Trophoblast cell (in vitro differentiated cells and primary cell): ENCODE results near the gene OR4M2.
"Not testable (repeated sequence)": the region's sequence is repeated elsewhere in the genome, so short reads cannot be mapped to it uniquely, and the experiment has no call there.

Experiments
- DNase-seq, 2 donors: peaks; one replicate each; pipeline ENCODE4 v3.0.0-alpha.2; 2016
- H2AFZ ChIP-seq: 2 replicates; pipeline ENCODE4 v1.6.1; 2013; ENCODE audit warnings: low read length, moderate library complexity, mild to moderate bottlenecking; ENCODE audit not compliant: insufficient read depth, poor library complexity
- H2AK5ac ChIP-seq: 2 replicates; pipeline ENCODE4 v1.6.1; 2013; ENCODE audit warnings: mild to moderate bottlenecking, low read length
- H2BK120ac ChIP-seq: 2 replicates; pipeline ENCODE4 v1.6.1; 2013; ENCODE audit warnings: low read length, mild to moderate bottlenecking, moderate library complexity; ENCODE audit not compliant: insufficient read depth, poor library complexity
- H2BK12ac ChIP-seq: 2 replicates; pipeline ENCODE4 v1.6.1; 2013; ENCODE audit warnings: mild to moderate bottlenecking, low read length, moderate library complexity
- H2BK5ac ChIP-seq: 2 replicates; pipeline ENCODE4 v1.6.1; 2013; ENCODE audit warnings: low read length, low read depth, moderate library complexity, mild to moderate bottlenecking; ENCODE audit not compliant: poor library complexity
- H3K14ac ChIP-seq: 2 replicates; pipeline ENCODE4 v1.6.1; 2013; ENCODE audit warnings: mild to moderate bottlenecking, low read length
- H3K18ac ChIP-seq: 2 replicates; pipeline ENCODE4 v1.6.1; 2013; ENCODE audit warnings: mild to moderate bottlenecking, low read length
- H3K23ac ChIP-seq: 2 replicates; pipeline ENCODE4 v1.6.1; 2013; ENCODE audit warnings: low read length
- H3K27ac ChIP-seq: 2 replicates; pipeline ENCODE4 v1.5.1; 2013; ENCODE audit warnings: low read depth, mild to moderate bottlenecking, inconsistent platforms, low read length, moderate library complexity
- H3K27me3 ChIP-seq: 2 replicates; pipeline ENCODE4 v1.6.1; 2013; ENCODE audit warnings: inconsistent platforms, mild to moderate bottlenecking, low read length, moderate library complexity; ENCODE audit not compliant: insufficient read depth
- H3K36me3 ChIP-seq, 2 experiments: 1 replicate in 1 of 2; 2 replicates in 1 of 2; pipeline ENCODE4 v1.6.1; 2013; ENCODE audit warnings: low read length in 2 of 2, mild to moderate bottlenecking in 2 of 2, moderate library complexity in 1 of 2; ENCODE audit not compliant: insufficient read depth in 2 of 2, control insufficient read depth in 1 of 2
- H3K4ac ChIP-seq: 2 replicates; pipeline ENCODE4 v1.6.1; 2013; ENCODE audit warnings: low read depth, mild to moderate bottlenecking, low read length, moderate library complexity
- H3K4me1 ChIP-seq, 2 experiments: 1 replicate in 1 of 2; 2 replicates in 1 of 2; pipeline ENCODE4 v1.6.1; 2013; ENCODE audit warnings: low read length in 2 of 2, mild to moderate bottlenecking in 2 of 2, moderate library complexity in 1 of 2; ENCODE audit not compliant: insufficient read depth in 2 of 2, control insufficient read depth in 1 of 2
- H3K4me2 ChIP-seq: 2 replicates; pipeline ENCODE4 v1.6.1; 2013; ENCODE audit warnings: inconsistent platforms, mild to moderate bottlenecking, low read length, moderate library complexity
- H3K4me3 ChIP-seq: 2 replicates; pipeline ENCODE4 v1.5.1; 2013; ENCODE audit warnings: mild to moderate bottlenecking, low read depth, low read length, inconsistent platforms
- H3K79me1 ChIP-seq: one replicate; pipeline ENCODE4 v1.6.1; 2013; ENCODE audit warnings: low read length
- H3K79me2 ChIP-seq: 2 replicates; pipeline ENCODE4 v1.6.1; 2013; ENCODE audit warnings: low read length, mild to moderate bottlenecking; ENCODE audit not compliant: control insufficient read depth, insufficient read depth, poor library complexity
- H3K9ac ChIP-seq: 2 replicates; pipeline ENCODE4 v1.6.1; 2013; ENCODE audit warnings: mild to moderate bottlenecking, low read length
- H3K9me3 ChIP-seq: 2 replicates; pipeline ENCODE4 v1.6.1; 2013; ENCODE audit warnings: low read depth, mild to moderate bottlenecking, control low read depth, inconsistent platforms, low read length; ENCODE audit not compliant: insufficient read depth
- H4K12ac ChIP-seq: 2 replicates; pipeline ENCODE4 v1.6.1; 2013; ENCODE audit warnings: low read depth, mild to moderate bottlenecking, low read length, moderate library complexity
- H4K8ac ChIP-seq: 2 replicates; pipeline ENCODE4 v1.6.1; 2013; ENCODE audit warnings: low read depth, mild to moderate bottlenecking, low read length, moderate library complexity
- H4K91ac ChIP-seq: one replicate; pipeline ENCODE4 v1.6.1; 2013; ENCODE audit warnings: low read depth, mild to moderate bottlenecking, low read length, moderate library complexity
- WGBS: extraction: QIAGEN DNeasy Blood & Tissue Kit; methylation state at CpG from one replicate; pipeline ENCODE4 v1.1.7; 2013; ENCODE audit warnings: missing lambda C conversion rate; ENCODE audit not compliant: insufficient read length, insufficient coverage; ENCODE audit errors: extremely low coverage; 5-methylcytosine and 5-hydroxymethylcytosine counted together

The OR4M2 gene

DNA sequence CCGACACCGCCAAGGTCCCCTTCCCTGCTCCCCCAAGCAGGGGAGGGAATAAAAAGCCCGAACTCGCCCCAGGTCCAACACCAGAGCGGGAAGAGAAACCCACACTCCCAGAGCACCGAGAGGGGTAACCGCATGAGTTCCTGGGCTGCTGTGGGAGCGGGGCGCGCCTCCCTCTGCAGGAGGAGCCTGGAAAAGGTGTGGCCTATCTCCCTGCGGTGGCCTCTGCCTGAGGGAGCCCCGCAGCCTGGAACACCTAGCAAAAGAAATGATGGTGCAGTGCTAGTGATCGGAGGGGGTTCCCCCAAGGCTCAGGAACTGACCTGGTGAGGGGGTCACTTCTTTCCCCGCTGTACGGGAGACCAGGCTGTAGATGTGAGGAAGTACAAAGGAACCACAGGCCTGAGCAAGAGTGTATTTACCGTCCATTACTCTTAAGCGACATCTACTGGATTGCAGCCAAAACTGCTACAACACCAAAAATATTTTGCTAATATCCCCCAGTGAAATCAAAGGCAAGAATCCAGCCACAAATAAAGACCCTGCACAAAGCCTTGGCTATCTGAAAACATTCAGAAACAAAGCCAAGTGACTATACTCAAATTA is 19.1 kb downstream of the OR4M2 start:
- not testable (repeated sequence) for H3K9me3 ChIP-seq, H3K27ac ChIP-seq, H2AFZ ChIP-seq, H2BK12ac ChIP-seq, H3K4me1 ChIP-seq, H2AK5ac ChIP-seq, H3K4me2 ChIP-seq, H3K27me3 ChIP-seq, H2BK120ac ChIP-seq, H3K36me3 ChIP-seq, H4K12ac ChIP-seq, H2BK5ac ChIP-seq, H3K18ac ChIP-seq, H4K8ac ChIP-seq, H3K4ac ChIP-seq, DNase-seq, H3K79me1 ChIP-seq, H3K9ac ChIP-seq, H3K79me2 ChIP-seq, H3K14ac ChIP-seq, H4K91ac ChIP-seq, H3K4me3 ChIP-seq, H3K23ac ChIP-seq
- WGBS = no CpG with 5 or more reads among the region's 17 CpGs

DNA sequence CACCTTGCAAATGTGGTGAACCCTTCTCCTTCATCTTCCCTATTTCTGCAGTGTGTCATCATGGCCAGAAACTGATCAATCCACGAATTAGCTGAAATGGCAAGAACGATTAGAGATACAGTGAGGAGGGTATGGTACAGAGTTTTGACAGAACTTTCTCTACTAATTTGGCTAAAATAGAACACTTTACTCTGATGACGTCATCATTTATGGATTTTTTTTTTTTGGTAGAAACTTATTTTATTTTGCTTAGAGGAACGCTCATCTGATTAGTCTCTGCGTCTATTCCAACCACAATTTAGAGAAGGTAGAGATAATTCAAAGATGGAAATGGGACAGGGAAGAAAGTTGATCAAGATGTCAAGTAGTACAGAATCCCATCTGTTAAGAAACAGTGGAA is 41.7 kb downstream of the OR4M2 start:
- H3K9ac ChIP-seq, DNase-seq, H4K8ac ChIP-seq, H3K4me3 ChIP-seq, H3K79me2 ChIP-seq, H3K9me3 ChIP-seq, H3K14ac ChIP-seq, H3K4me1 ChIP-seq, H4K91ac ChIP-seq, H3K27ac ChIP-seq, H2BK5ac ChIP-seq, H3K36me3 ChIP-seq, H2AFZ ChIP-seq, H3K79me1 ChIP-seq, H2AK5ac ChIP-seq, H4K12ac ChIP-seq, H3K18ac ChIP-seq, H3K23ac ChIP-seq, H3K4ac ChIP-seq, H3K4me2 ChIP-seq, H2BK12ac ChIP-seq, H3K27me3 ChIP-seq, H2BK120ac ChIP-seq: not testable (repeated sequence)
- no CpG with 5 or more reads among the region's 5 CpGs for WGBS
